ENCODE measurements around the gene ADGRF3.
"Not testable (repeated sequence)": the region's sequence is repeated elsewhere in the genome, so short reads cannot be mapped to it uniquely, and the experiment has no call there.

Gene ADGRF3

DNA sequence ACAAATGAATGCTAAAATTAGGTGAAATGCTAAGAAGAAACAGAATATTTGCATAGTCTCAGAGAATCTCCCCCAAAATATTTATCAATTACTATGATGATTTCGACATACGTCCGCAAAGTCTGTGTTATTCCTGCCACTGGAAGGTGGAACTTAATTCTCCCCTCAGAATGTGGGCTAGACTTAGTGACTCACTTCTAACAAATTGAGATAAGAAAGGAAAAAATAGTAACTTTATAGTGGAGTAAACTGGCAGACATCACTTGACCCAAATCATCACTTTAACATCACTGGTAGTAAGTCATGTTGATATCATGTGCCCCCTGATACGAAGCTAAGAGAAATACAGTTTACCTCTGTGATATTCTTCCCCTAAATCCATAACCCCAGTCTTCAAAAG is 78.4 kb downstream of the ADGRF3 start:
- CTCF ChIA-PET = interaction anchor here (0.9 to 1.5 kb wide), 2 partner anchors 24 to 30 kb away, joined by 3 read pairs; partner anchors contain the start of genes HADHA and HADHB
- TF ChIP-seq, protein P1, sequence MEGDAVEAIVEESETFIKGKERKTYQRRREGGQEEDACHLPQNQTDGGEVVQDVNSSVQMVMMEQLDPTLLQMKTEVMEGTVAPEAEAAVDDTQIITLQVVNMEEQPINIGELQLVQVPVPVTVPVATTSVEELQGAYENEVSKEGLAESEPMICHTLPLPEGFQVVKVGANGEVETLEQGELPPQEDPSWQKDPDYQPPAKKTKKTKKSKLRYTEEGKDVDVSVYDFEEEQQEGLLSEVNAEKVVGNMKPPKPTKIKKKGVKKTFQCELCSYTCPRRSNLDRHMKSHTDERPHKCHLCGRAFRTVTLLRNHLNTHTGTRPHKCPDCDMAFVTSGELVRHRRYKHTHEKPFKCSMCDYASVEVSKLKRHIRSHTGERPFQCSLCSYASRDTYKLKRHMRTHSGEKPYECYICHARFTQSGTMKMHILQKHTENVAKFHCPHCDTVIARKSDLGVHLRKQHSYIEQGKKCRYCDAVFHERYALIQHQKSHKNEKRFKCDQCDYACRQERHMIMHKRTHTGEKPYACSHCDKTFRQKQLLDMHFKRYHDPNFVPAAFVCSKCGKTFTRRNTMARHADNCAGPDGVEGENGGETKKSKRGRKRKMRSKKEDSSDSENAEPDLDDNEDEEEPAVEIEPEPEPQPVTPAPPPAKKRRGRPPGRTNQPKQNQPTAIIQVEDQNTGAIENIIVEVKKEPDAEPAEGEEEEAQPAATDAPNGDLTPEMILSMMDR (IDR thresholded peaks at IDR 0.05; ENCODE audit: control extremely low read depth, extremely low read depth, low read depth, missing control alignments) = no peak
- POLR2A ChIA-PET = interaction anchor here (0.7 kb wide), 1 partner anchor 49 kb away, joined by 7 read pairs; no protein-coding TSS in a partner anchor
- DNase-seq (ENCODE audit: extremely low spot score) = no peak

DNA sequence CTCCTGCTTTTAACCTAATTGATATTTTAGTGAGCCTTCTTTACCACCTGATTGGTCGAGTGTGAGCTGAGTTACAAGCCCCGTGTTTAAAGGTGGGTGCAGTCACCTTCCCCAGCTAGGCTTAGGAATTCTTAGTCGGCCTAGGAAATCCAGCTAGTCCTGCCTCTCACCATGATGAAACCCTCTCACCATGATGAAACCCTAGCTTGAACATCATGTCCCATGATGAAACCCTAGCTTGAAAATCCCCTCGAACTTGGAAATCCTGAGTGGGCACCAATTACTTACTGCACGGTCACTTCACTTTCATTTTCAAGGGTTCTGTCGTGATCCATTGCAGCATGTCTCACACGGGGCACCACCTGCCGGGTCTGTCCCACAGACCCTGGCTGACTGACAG is 87.8 kb downstream of the ADGRF3 start:
- ChIA-PET CTCF (interaction anchor here (1.4 to 4.2 kb wide), 3 partner anchors 9 to 87 kb away, joined by 3 to 16 read pairs (median 3); partner anchors contain the start of genes HADHA and HADHB), POLR2A (interaction anchor here (1.5 kb wide), 1 partner anchor 14 kb away, joined by 6 read pairs; the partner anchor contains the start of gene HADHB)
- not testable (repeated sequence) for DNase-seq (ENCODE audit: extremely low spot score)

All from GM10248 (cell line).